Ishikawa (cell line): Measurements from ENCODE around the gene UBAC2.

Experiments used
- CEBPB ChIP-seq: IDR thresholded peaks from 2 replicates; pipeline ENCODE4 v1.6.1; 2012
- EGR1 ChIP-seq: IDR thresholded peaks from 2 replicates; pipeline ENCODE4 v1.6.1; 2012
- EP300 ChIP-seq: IDR thresholded peaks from 2 replicates; pipeline ENCODE4 v1.6.1; 2012; ENCODE audit warnings: borderline replicate concordance
- REST ChIP-seq: IDR thresholded peaks from 2 replicates; pipeline ENCODE4 v1.6.1; 2012; ENCODE audit warnings: low read depth, mild to moderate bottlenecking
- TAF1 ChIP-seq: IDR thresholded peaks from 2 replicates; pipeline ENCODE4 v1.6.1; 2012; ENCODE audit warnings: low read depth, mild to moderate bottlenecking
- ZBTB7A ChIP-seq: IDR thresholded peaks from 2 replicates; pipeline ENCODE4 v1.6.1; 2012; ENCODE audit warnings: low read depth

- TF ChIP-seq TAF1 (no peak), REST (no peak), EGR1 (no peak), EP300 (no peak), ZBTB7A (no peak), CEBPB (no peak)
Measured at GRCh38 chr13:99221567-99222239, 21.0 kb downstream of the UBAC2 start.
